ENCODE results near the gene ABCC1. TPM values are rescaled to one million over a fixed set of nuclear protein-coding genes. Genes with fewer than 3 reads are reported as not detected.

ABCC1 gene
- total RNA-seq, 1 experiment from 2014 or later, result 56.4 TPM

DNA sequence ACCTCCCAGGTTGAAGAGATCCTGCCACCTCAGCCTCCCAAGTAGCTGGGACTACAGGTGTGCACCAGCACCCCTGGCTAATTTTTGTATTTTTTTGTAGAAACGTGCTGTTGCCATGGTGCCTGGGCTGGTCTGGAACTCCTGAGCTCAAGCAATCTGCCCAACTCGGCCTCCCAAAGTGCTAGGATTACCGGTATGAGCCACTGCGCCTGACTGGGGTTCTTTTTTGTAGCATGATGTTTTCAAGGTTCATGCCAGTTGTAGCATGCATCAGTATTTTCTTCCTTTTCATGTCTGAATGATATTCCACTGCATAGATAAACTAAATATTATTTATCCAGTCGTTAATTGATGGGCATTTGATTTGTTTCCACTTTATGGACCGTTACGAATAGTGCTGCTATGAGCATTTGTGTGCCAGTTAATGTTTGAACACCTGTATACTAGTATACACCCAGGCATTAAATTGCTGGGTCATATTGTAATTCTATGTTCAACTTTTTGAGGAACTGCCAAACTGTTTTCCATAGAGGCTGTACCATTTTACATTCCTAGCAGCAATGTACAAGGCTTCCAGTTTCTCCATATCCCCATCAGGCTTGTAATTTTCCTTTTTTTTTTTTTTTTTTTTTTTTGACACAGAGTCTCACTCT, 36.2 kb upstream of the ABCC1 start:
- TF ChIP-seq, protein P1, sequence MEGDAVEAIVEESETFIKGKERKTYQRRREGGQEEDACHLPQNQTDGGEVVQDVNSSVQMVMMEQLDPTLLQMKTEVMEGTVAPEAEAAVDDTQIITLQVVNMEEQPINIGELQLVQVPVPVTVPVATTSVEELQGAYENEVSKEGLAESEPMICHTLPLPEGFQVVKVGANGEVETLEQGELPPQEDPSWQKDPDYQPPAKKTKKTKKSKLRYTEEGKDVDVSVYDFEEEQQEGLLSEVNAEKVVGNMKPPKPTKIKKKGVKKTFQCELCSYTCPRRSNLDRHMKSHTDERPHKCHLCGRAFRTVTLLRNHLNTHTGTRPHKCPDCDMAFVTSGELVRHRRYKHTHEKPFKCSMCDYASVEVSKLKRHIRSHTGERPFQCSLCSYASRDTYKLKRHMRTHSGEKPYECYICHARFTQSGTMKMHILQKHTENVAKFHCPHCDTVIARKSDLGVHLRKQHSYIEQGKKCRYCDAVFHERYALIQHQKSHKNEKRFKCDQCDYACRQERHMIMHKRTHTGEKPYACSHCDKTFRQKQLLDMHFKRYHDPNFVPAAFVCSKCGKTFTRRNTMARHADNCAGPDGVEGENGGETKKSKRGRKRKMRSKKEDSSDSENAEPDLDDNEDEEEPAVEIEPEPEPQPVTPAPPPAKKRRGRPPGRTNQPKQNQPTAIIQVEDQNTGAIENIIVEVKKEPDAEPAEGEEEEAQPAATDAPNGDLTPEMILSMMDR (conservative IDR thresholded peaks at IDR 0.05), result no peak
- Histone ChIP-seq H3K18ac (ENCODE audit: insufficient read length, low read depth, low read length) (no peak overlapping the region), H2BK120ac (ENCODE audit: low read depth, low read length, poor library complexity, severe bottlenecking) (no peak overlapping the region), H3K9me3 (ENCODE audit: control insufficient read depth, low read depth, low read length) (no peaks in the 10 kb centered on the region), H2AK5ac (ENCODE audit: insufficient read length, low read length) (no peak overlapping the region), H3K56ac (ENCODE audit: insufficient read length, low read depth, low read length) (no peak overlapping the region), H2BK5ac (ENCODE audit: insufficient read length, low read length) (no peak overlapping the region), H3K79me1 (ENCODE audit: insufficient read depth, low read depth, low read length, poor library complexity, severe bottlenecking) (no peaks in the 10 kb centered on the region), H4K20me1 (ENCODE audit: control insufficient read depth, insufficient read depth, insufficient read length) (no peaks in the 10 kb centered on the region), H3K27ac (ENCODE audit: insufficient read length, low read depth, low read length) (no peak overlapping the region), H3K27me3 (ENCODE audit: insufficient read depth, low read length) (no peaks in the 10 kb centered on the region), H4K5ac (ENCODE audit: insufficient read length, low read depth, low read length) (no peak overlapping the region), H3K14ac (ENCODE audit: insufficient read depth, low read length) (no peak overlapping the region), H2AFZ (ENCODE audit: low read length) (no peak overlapping the region), H2BK12ac (ENCODE audit: insufficient read length, low read depth, low read length) (no peak overlapping the region), H3T11ph (ENCODE audit: low read length) (no peak overlapping the region), H3K23ac (ENCODE audit: insufficient read length, low read depth, low read length) (no peak overlapping the region), H2BK15ac (ENCODE audit: low read depth, low read length) (no peak overlapping the region), H3K79me2 (ENCODE audit: insufficient read depth, low read length) (no peaks in the 10 kb centered on the region), H3K4ac (ENCODE audit: low read depth, low read length) (no peak overlapping the region), H3K23me2 (ENCODE audit: insufficient read length, low read depth, low read length, poor library complexity, severe bottlenecking) (no peaks in the 10 kb centered on the region), H3K4me1 (ENCODE audit: insufficient read depth, low read length) (no peaks in the 10 kb centered on the region), H2BK20ac (ENCODE audit: low read depth, low read length, poor library complexity, severe bottlenecking) (no peak overlapping the region), H3K4me2 (ENCODE audit: insufficient read depth, insufficient read length, low read length) (no peak overlapping the region), H4K8ac (replicated peaks; ENCODE audit: insufficient read length, low read depth, low read length) (no peak overlapping the region), H4K91ac (ENCODE audit: insufficient read length, low read depth, low read length) (no peak overlapping the region), H3K9ac (ENCODE audit: extremely low read depth, insufficient read length, low read length) (no peak overlapping the region)
- Mint-ChIP-seq H3K4me3 (no peak overlapping the region), H3K4me1 (peaks cover 0 to 2% of the 10 kb centered on the region in 2 experiments; a peak in 1 of 4 replicates), H3K9me3 (no peaks in the 10 kb centered on the region; a peak in 3 of 5 replicates), H3K27me3 (ENCODE audit: low read depth) (no peaks in the 10 kb centered on the region; the same call in 1 of the 2 replicates), H3K27ac (no peak overlapping the region), H3K36me3 (ENCODE audit: insufficient read depth in 1 of 3, low read depth in 3 of 3) (no peaks in the 10 kb centered on the region)
- DNase-seq, result no peak
- WGBS (ENCODE audit: extremely low coverage, insufficient read length, low lambda C conversion rate), result no CpG with 5 or more reads among the region's 7 CpGs
